ENCODE measurements around the gene RPE. TPM values are rescaled to one million over a fixed set of nuclear protein-coding genes. Genes with fewer than 3 reads are reported as not detected.

The RPE gene
- total RNA-seq, 1 experiment from 2014 or later, result 77.4 TPM

- Histone ChIP-seq H3K36me3 (ENCODE audit: insufficient read depth, low read length) (no peaks in the 10 kb centered on the region), H3K79me2 (ENCODE audit: low read length) (no peaks in the 10 kb centered on the region), H3K9me3 (ENCODE audit: low read length) (no peaks in the 10 kb centered on the region), H3K27me3 (ENCODE audit: low read length) (no peaks in the 10 kb centered on the region), H3K4me3 (ENCODE audit: low read length) (no peak overlapping the region), H3K9ac (ENCODE audit: low read length) (no peak overlapping the region), H4K20me1 (ENCODE audit: insufficient read depth, low read depth, low read length) (no peaks in the 10 kb centered on the region), H3K4me1 (ENCODE audit: low read length) (peaks cover 12% of the 10 kb centered on the region), H3K9me2 (replicated peaks; ENCODE audit: insufficient read depth, low read length) (no peaks in the 10 kb centered on the region), H3K27ac (ENCODE audit: low read length) (no peak overlapping the region), H3K4me2 (ENCODE audit: low read depth, low read length, poor library complexity, severe bottlenecking) (no peak overlapping the region), H2AFZ (ENCODE audit: low read length) (no peak overlapping the region; the same call in 1 of the 2 replicates)
- no peak for DNase-seq
These were observed 16.0 kb upstream of the RPE start for GRCh38 chr2:209986415-209986814.

GRCh38 chr2:209988010-209988409 is 14.4 kb upstream of the RPE start:
- Histone ChIP-seq H4K20me1 (ENCODE audit: insufficient read depth, low read depth, low read length) (no peaks in the 10 kb centered on the region), H3K4me3 (ENCODE audit: low read length) (no peak overlapping the region), H2AFZ (ENCODE audit: low read length) (no peak overlapping the region), H3K36me3 (ENCODE audit: insufficient read depth, low read length) (no peaks in the 10 kb centered on the region), H3K27me3 (ENCODE audit: low read length) (no peaks in the 10 kb centered on the region), H3K27ac (ENCODE audit: low read length) (no peak overlapping the region), H3K4me1 (ENCODE audit: low read length) (peaks cover 12% of the 10 kb centered on the region), H3K9me3 (ENCODE audit: low read length) (no peaks in the 10 kb centered on the region), H3K9me2 (replicated peaks; ENCODE audit: insufficient read depth, low read length) (no peaks in the 10 kb centered on the region), H3K9ac (ENCODE audit: low read length) (no peak overlapping the region), H3K4me2 (ENCODE audit: low read depth, low read length, poor library complexity, severe bottlenecking) (no peak overlapping the region), H3K79me2 (ENCODE audit: low read length) (no peaks in the 10 kb centered on the region)
- DNase-seq, result no peak

- Histone ChIP-seq H3K9me2 (replicated peaks; ENCODE audit: insufficient read depth, low read length) (no peaks in the 10 kb centered on the region), H3K36me3 (ENCODE audit: insufficient read depth, low read length) (no peaks in the 10 kb centered on the region), H3K79me2 (ENCODE audit: low read length) (no peaks in the 10 kb centered on the region), H3K9me3 (ENCODE audit: low read length) (no peaks in the 10 kb centered on the region), H3K4me1 (ENCODE audit: low read length) (peaks cover 10% of the 10 kb centered on the region), H3K9ac (ENCODE audit: low read length) (no peak overlapping the region), H2AFZ (ENCODE audit: low read length) (no peak overlapping the region), H4K20me1 (ENCODE audit: insufficient read depth, low read depth, low read length) (no peaks in the 10 kb centered on the region), H3K4me3 (ENCODE audit: low read length) (no peak overlapping the region), H3K4me2 (ENCODE audit: low read depth, low read length, poor library complexity, severe bottlenecking) (no peak overlapping the region), H3K27me3 (ENCODE audit: low read length) (no peaks in the 10 kb centered on the region), H3K27ac (ENCODE audit: low read length) (no peak overlapping the region)
- DNase-seq, result no peak
These were observed 11.6 kb upstream of the RPE start for GRCh38 chr2:209990838-209991237.

GRCh38 chr2:209993968-209994367 is 8.5 kb upstream of the RPE start:
- Histone ChIP-seq H3K27ac (ENCODE audit: low read length) (no peak overlapping the region), H3K27me3 (ENCODE audit: low read length) (no peaks in the 10 kb centered on the region), H3K9ac (ENCODE audit: low read length) (no peak overlapping the region), H3K4me2 (ENCODE audit: low read depth, low read length, poor library complexity, severe bottlenecking) (no peak overlapping the region), H3K9me2 (replicated peaks; ENCODE audit: insufficient read depth, low read length) (no peaks in the 10 kb centered on the region), H4K20me1 (ENCODE audit: insufficient read depth, low read depth, low read length) (no peaks in the 10 kb centered on the region), H3K79me2 (ENCODE audit: low read length) (no peaks in the 10 kb centered on the region), H3K4me1 (ENCODE audit: low read length) (no peaks in the 10 kb centered on the region), H3K9me3 (ENCODE audit: low read length) (no peaks in the 10 kb centered on the region), H2AFZ (ENCODE audit: low read length) (no peak overlapping the region), H3K36me3 (ENCODE audit: insufficient read depth, low read length) (no peaks in the 10 kb centered on the region), H3K4me3 (ENCODE audit: low read length) (no peak overlapping the region)
- no peak for DNase-seq

GRCh38 chr2:209998596-209998995 is 3.8 kb upstream of the RPE start:
- no peak for DNase-seq
- Histone ChIP-seq H3K27ac (ENCODE audit: low read length) (no peak overlapping the region), H3K4me1 (ENCODE audit: low read length) (peaks cover 10% of the 10 kb centered on the region), H3K79me2 (ENCODE audit: low read length) (peaks cover 15% of the 10 kb centered on the region), H3K9me3 (ENCODE audit: low read length) (no peaks in the 10 kb centered on the region), H3K4me2 (ENCODE audit: low read depth, low read length, poor library complexity, severe bottlenecking) (no peak overlapping the region), H3K36me3 (ENCODE audit: insufficient read depth, low read length) (no peaks in the 10 kb centered on the region), H3K9me2 (replicated peaks; ENCODE audit: insufficient read depth, low read length) (no peaks in the 10 kb centered on the region), H3K27me3 (ENCODE audit: low read length) (no peaks in the 10 kb centered on the region), H3K9ac (ENCODE audit: low read length) (no peak overlapping the region), H2AFZ (ENCODE audit: low read length) (peak overlapping the region; percentile 72), H4K20me1 (ENCODE audit: insufficient read depth, low read depth, low read length) (peaks cover 4% of the 10 kb centered on the region; the same call in 1 of the 2 replicates), H3K4me3 (ENCODE audit: low read length) (no peak overlapping the region)

- no peak overlapping the region for H3K4me3 ChIP-seq (ENCODE audit: low read length)
- H3K27ac ChIP-seq (ENCODE audit: low read length), result no peak overlapping the region
- H3K4me2 ChIP-seq (ENCODE audit: low read depth, low read length, poor library complexity, severe bottlenecking), result no peak overlapping the region
- H4K20me1 ChIP-seq (ENCODE audit: insufficient read depth, low read depth, low read length), result peaks cover 18% of the 10 kb centered on the region
- H3K9me2 ChIP-seq (replicated peaks; ENCODE audit: insufficient read depth, low read length), result no peaks in the 10 kb centered on the region
- no peak overlapping the region for H3K9ac ChIP-seq (ENCODE audit: low read length)
- peaks cover 18% of the 10 kb centered on the region for H3K36me3 ChIP-seq (ENCODE audit: insufficient read depth, low read length)
- peaks cover 31% of the 10 kb centered on the region for H3K4me1 ChIP-seq (ENCODE audit: low read length)
- H2AFZ ChIP-seq (ENCODE audit: low read length), result no peak overlapping the region
- no peak for DNase-seq
- no peaks in the 10 kb centered on the region for H3K27me3 ChIP-seq (ENCODE audit: low read length)
- H3K9me3 ChIP-seq (ENCODE audit: low read length), result no peaks in the 10 kb centered on the region
- peaks cover 36% of the 10 kb centered on the region for H3K79me2 ChIP-seq (ENCODE audit: low read length)
These were observed 1.7 kb upstream of the RPE start for GRCh38 chr2:210000464-210001324.

GRCh38 chr2:210003359-210003758 is 921 bp downstream of the RPE start:
- DNase-seq, result peak; percentile 47
- peak overlapping the region; percentile 56; the same call in 1 of the 2 replicates for H3K27ac ChIP-seq (ENCODE audit: low read length)
- H3K27me3 ChIP-seq (ENCODE audit: low read length), result no peaks in the 10 kb centered on the region
- peaks cover 37% of the 10 kb centered on the region for H3K36me3 ChIP-seq (ENCODE audit: insufficient read depth, low read length)
- peaks cover 63% of the 10 kb centered on the region for H3K79me2 ChIP-seq (ENCODE audit: low read length)
- no peak overlapping the region for H2AFZ ChIP-seq (ENCODE audit: low read length)
- no peaks in the 10 kb centered on the region for H3K9me2 ChIP-seq (replicated peaks; ENCODE audit: insufficient read depth, low read length)
- peak overlapping the region; percentile 94 for H3K9ac ChIP-seq (ENCODE audit: low read length)
- H3K4me3 ChIP-seq (ENCODE audit: low read length), result peak overlapping the region; percentile 87
- H3K4me1 ChIP-seq (ENCODE audit: low read length), result peaks cover 32% of the 10 kb centered on the region
- H3K9me3 ChIP-seq (ENCODE audit: low read length), result no peaks in the 10 kb centered on the region
- H4K20me1 ChIP-seq (ENCODE audit: insufficient read depth, low read depth, low read length), result peaks cover 26% of the 10 kb centered on the region
- peak overlapping the region; percentile 99 for H3K4me2 ChIP-seq (ENCODE audit: low read depth, low read length, poor library complexity, severe bottlenecking)

- H3K4me3 ChIP-seq (ENCODE audit: low read length), result peak overlapping the region; percentile 87; the same call in 1 of the 2 replicates
- H3K27me3 ChIP-seq (ENCODE audit: low read length), result no peaks in the 10 kb centered on the region
- H3K9me3 ChIP-seq (ENCODE audit: low read length), result no peaks in the 10 kb centered on the region
- no peak overlapping the region for H3K27ac ChIP-seq (ENCODE audit: low read length)
- peaks cover 36% of the 10 kb centered on the region for H4K20me1 ChIP-seq (ENCODE audit: insufficient read depth, low read depth, low read length)
- H3K9ac ChIP-seq (ENCODE audit: low read length), result 0 out of 2 replicates have a peak overlapping the region, but pooled peaks have one; percentile 1
- peaks cover 50% of the 10 kb centered on the region for H3K36me3 ChIP-seq (ENCODE audit: insufficient read depth, low read length)
- H3K4me1 ChIP-seq (ENCODE audit: low read length), result peaks cover 32% of the 10 kb centered on the region
- no peak for DNase-seq
- H3K4me2 ChIP-seq (ENCODE audit: low read depth, low read length, poor library complexity, severe bottlenecking), result peak overlapping the region; percentile 99
- no peak overlapping the region for H2AFZ ChIP-seq (ENCODE audit: low read length)
- peaks cover 78% of the 10 kb centered on the region for H3K79me2 ChIP-seq (ENCODE audit: low read length)
- H3K9me2 ChIP-seq (replicated peaks; ENCODE audit: insufficient read depth, low read length), result no peaks in the 10 kb centered on the region
These were observed 2.4 kb downstream of the RPE start for GRCh38 chr2:210004881-210005280.

Measured in Karpas-422 (cell line).